IMR-90 (cell line): ENCODE results near the gene SELENOP. TPM values are rescaled to one million over a fixed set of nuclear protein-coding genes. Genes with fewer than 3 reads are reported as not detected.

ENCODE experiments used
- ATAC-seq: fragments of 200-7000 bp; cut with Tn5 transposase; 2 replicates; pipeline ENCODE4 v1.9.1; 2020; ENCODE audit warnings: low read depth, mild to moderate bottlenecking, moderate library complexity
- BruUV-seq: library from RNA; stranded (reverse); fragments of 400-500 nt; replicated peaks from 2 replicates; lab custom pipeline; 2021; lab: Mats Ljungman, UMichigan
- CTCF ChIA-PET: fragments of 300-600 bp; formaldehyde crosslinking; extraction: SDS; loops from one replicate; lab custom pipeline; 2021; ENCODE audit warnings: antibody characterized with exemption; lab: Yijun Ruan, JAX
- POLR2A ChIA-PET: fragments of 300-600 bp; sonication (Branson Sonifier 250); formaldehyde crosslinking; loops from one replicate; lab custom pipeline; 2022; ENCODE audit warnings: antibody characterized with exemption; ENCODE audit not compliant: unreplicated experiment; lab: Charles Lee
- DNase-seq: peaks from one replicate; pipeline ENCODE4 v3.0.0; 2013
- H2AFZ ChIP-seq: replicated peaks from 2 replicates; pipeline ENCODE3; 2013; ENCODE audit warnings: low read length, mild to moderate bottlenecking; ENCODE audit not compliant: poor library complexity
- H2AK5ac ChIP-seq: 2 replicates; pipeline ENCODE4 v1.6.1; 2013; ENCODE audit warnings: low read depth, low read length, inconsistent platforms
- H2AK9ac ChIP-seq: replicated peaks from 2 replicates; pipeline ENCODE3; 2013; ENCODE audit warnings: mild to moderate bottlenecking, low read depth, low read length, moderate library complexity; ENCODE audit not compliant: poor library complexity
- H2BK120ac ChIP-seq: 2 replicates; pipeline ENCODE4 v1.6.1; 2013; ENCODE audit warnings: low read depth, low read length, inconsistent platforms
- H2BK15ac ChIP-seq: 3 replicates; pipeline ENCODE4 v1.6.1; 2013; ENCODE audit warnings: low read depth, low read length, inconsistent platforms
- H2BK20ac ChIP-seq: 2 replicates; pipeline ENCODE4 v1.6.1; 2013; ENCODE audit warnings: low read depth, mild to moderate bottlenecking, inconsistent platforms, low read length, moderate library complexity
- H2BK5ac ChIP-seq: 2 replicates; pipeline ENCODE4 v1.6.1; 2013; ENCODE audit warnings: mild to moderate bottlenecking, low read depth, low read length, inconsistent platforms; ENCODE audit not compliant: poor library complexity, severe bottlenecking
- H3K14ac ChIP-seq: replicated peaks from 2 replicates; pipeline ENCODE4 v1.6.1; 2013; ENCODE audit warnings: low read depth, low read length, inconsistent platforms
- H3K18ac ChIP-seq: 2 replicates; pipeline ENCODE4 v1.6.1; 2013; ENCODE audit warnings: low read depth, low read length, control low read depth
- H3K23ac ChIP-seq: 2 replicates; pipeline ENCODE4 v1.6.1; 2013; ENCODE audit warnings: low read depth, low read length, inconsistent platforms
- H3K27ac ChIP-seq: 2 replicates; pipeline ENCODE4 v1.5.1; 2013; ENCODE audit warnings: mild to moderate bottlenecking, control low read depth, low read length; ENCODE audit not compliant: insufficient read depth
- H3K27me3 ChIP-seq: 2 replicates; pipeline ENCODE4 v1.6.1; 2013; ENCODE audit warnings: low read length; ENCODE audit not compliant: control insufficient read depth, insufficient read depth
- H3K36me3 ChIP-seq: 2 replicates; pipeline ENCODE4 v1.6.1; 2013; ENCODE audit warnings: low read length, mixed read lengths; ENCODE audit not compliant: control insufficient read depth, insufficient read depth
- H3K4ac ChIP-seq: 2 replicates; pipeline ENCODE4 v1.6.1; 2013; ENCODE audit warnings: low read depth, low read length, inconsistent platforms
- H3K4me1 ChIP-seq: 2 replicates; pipeline ENCODE4 v1.6.1; 2013; ENCODE audit warnings: low read length, mixed read lengths; ENCODE audit not compliant: control insufficient read depth, insufficient read depth
- H3K4me2 ChIP-seq: 2 replicates; pipeline ENCODE4 v1.6.1; 2013; ENCODE audit warnings: low read depth, mild to moderate bottlenecking, control low read depth, low read length, moderate library complexity
- H3K4me3 ChIP-seq: 2 replicates; pipeline ENCODE4 v1.5.1; 2013; ENCODE audit warnings: low read depth, mild to moderate bottlenecking, control low read depth, low read length, moderate library complexity; ENCODE audit not compliant: insufficient read depth
- H3K56ac ChIP-seq: 2 replicates; pipeline ENCODE4 v1.6.1; 2013; ENCODE audit warnings: low read length, inconsistent platforms; ENCODE audit not compliant: insufficient read depth; ENCODE audit errors: extremely low read depth
- H3K79me1 ChIP-seq, 2 experiments: 2 replicates each; pipeline ENCODE4 v1.6.1; 2013; ENCODE audit warnings: low read length in 2 of 2, inconsistent platforms in 1 of 2, low read depth in 1 of 2
- H3K9ac ChIP-seq: 2 replicates; pipeline ENCODE4 v1.6.1; 2013; ENCODE audit warnings: low read depth, low read length, control low read depth
- H3K9me1 ChIP-seq: 2 replicates; pipeline ENCODE4 v1.6.1; 2013; ENCODE audit warnings: low read length, inconsistent platforms; ENCODE audit not compliant: insufficient read depth
- H3K9me3 ChIP-seq: 2 replicates; pipeline ENCODE4 v1.6.1; 2013; ENCODE audit warnings: low read length; ENCODE audit not compliant: control insufficient read depth, insufficient read depth
- H4K20me1 ChIP-seq: 2 replicates; pipeline ENCODE4 v1.6.1; 2013; ENCODE audit warnings: low read length, inconsistent platforms; ENCODE audit not compliant: insufficient read depth
- H4K5ac ChIP-seq: 2 replicates; pipeline ENCODE4 v1.6.1; 2013; ENCODE audit warnings: mild to moderate bottlenecking, low read depth, low read length, control low read depth
- H4K8ac ChIP-seq, 2 experiments: 2 replicates each; pipeline ENCODE4 v1.6.1; 2013; ENCODE audit warnings: low read depth in 2 of 2, low read length in 2 of 2, control low read depth in 1 of 2, inconsistent platforms in 1 of 2
- H4K91ac ChIP-seq: 2 replicates; pipeline ENCODE4 v1.6.1; 2013; ENCODE audit warnings: low read depth, low read length, inconsistent platforms; ENCODE audit not compliant: insufficient read depth
- BHLHE40 ChIP-seq: fragments of 150-350 bp; IDR thresholded peaks from 2 replicates; pipeline ENCODE4 v1.6.1; 2016; ENCODE audit warnings: mild to moderate bottlenecking, low read depth, low read length
- CEBPB ChIP-seq: IDR thresholded peaks from 2 replicates; pipeline ENCODE4 v1.6.1; 2012; ENCODE audit warnings: low read depth, low read length, improper control_type of control experiment
- CHD1 ChIP-seq: IDR thresholded peaks from 2 replicates; pipeline ENCODE4 v1.6.1; 2012; ENCODE audit warnings: low read depth, low read length, improper control_type of control experiment
- FOS ChIP-seq: fragments of 150-350 bp; IDR thresholded peaks from 2 replicates; pipeline ENCODE4 v1.6.1; 2016; ENCODE audit warnings: low read depth, low read length
- MAFK ChIP-seq: IDR thresholded peaks from 2 replicates; pipeline ENCODE4 v1.6.1; 2012; ENCODE audit warnings: low read depth, low read length, improper control_type of control experiment
- MAZ ChIP-seq: IDR thresholded peaks from 2 replicates; pipeline ENCODE4 v1.6.1; 2012; ENCODE audit warnings: low read depth, mild to moderate bottlenecking, low read length, improper control_type of control experiment, moderate library complexity, borderline replicate concordance
- MXI1 ChIP-seq: IDR thresholded peaks from 2 replicates; pipeline ENCODE4 v1.6.1; 2012; ENCODE audit warnings: low read depth, mild to moderate bottlenecking, low read length, moderate library complexity, borderline replicate concordance
- NFE2L2 ChIP-seq: fragments of 150-350 bp; IDR thresholded peaks from 2 replicates; pipeline ENCODE4 v1.6.1; 2016; ENCODE audit warnings: low read depth, mild to moderate bottlenecking, low read length
- POLR2A ChIP-seq: IDR thresholded peaks from 2 replicates; pipeline ENCODE4 v1.6.1; 2012; ENCODE audit warnings: mild to moderate bottlenecking, low read depth, low read length
- RAD21 ChIP-seq: IDR thresholded peaks from 2 replicates; pipeline ENCODE4 v1.6.1; 2012; ENCODE audit warnings: low read length, improper control_type of control experiment
- RCOR1 ChIP-seq: IDR thresholded peaks from 2 replicates; pipeline ENCODE4 v1.6.1; 2012; ENCODE audit warnings: mild to moderate bottlenecking, low read length, improper control_type of control experiment; ENCODE audit not compliant: insufficient replicate concordance
- RFX5 ChIP-seq: IDR thresholded peaks from 2 replicates; pipeline ENCODE4 v1.8.0; 2012; ENCODE audit warnings: low read depth, mild to moderate bottlenecking, low read length, moderate library complexity
- SMC3 ChIP-seq: fragments of 150-350 bp; IDR thresholded peaks from 2 replicates; pipeline ENCODE4 v1.6.1; 2016; ENCODE audit warnings: low read depth, mild to moderate bottlenecking, antibody characterized with exemption, low read length, moderate library complexity
- WGBS, 2 experiments: methylation state at CpG; one replicate each; pipeline versions ENCODE4 v1.1.5 to v1.1.7; 2013; ENCODE audit warnings: missing lambda C conversion rate in 2 of 2; ENCODE audit not compliant: insufficient read length in 1 of 2; ENCODE audit errors: extremely low coverage in 2 of 2; 5-methylcytosine and 5-hydroxymethylcytosine counted together
- dilution Hi-C: fragments of 300-500 bp; cut with HindIII; formaldehyde crosslinking; loops from one replicate; pipeline ENCODE4 v1.14.3; 2018; ENCODE audit warnings: low sequenced_read_pairs; ENCODE audit not compliant: unreplicated experiment
- in situ Hi-C: fragments of 300-500 bp; cut with MboI; formaldehyde crosslinking; loops from 3 replicates; pipeline ENCODE4 v1.14.3; 2019; ENCODE audit warnings: low sequenced_read_pairs, inconsistent platforms, mixed read lengths
- intact Hi-C: fragments of 100-400 bp; cut with micrococcal nuclease; formaldehyde crosslinking; loops from 2 replicates; pipeline ENCODE4 v1.10.0; 2022
- polyA plus RNA-seq, 3 experiments: library from polyadenylated mRNA; depleted of rRNA; stranded (reverse); fragments of >200 nt; gene quantifications; 2 replicates each; pipeline ENCODE4 v1.2.3, GENCODE V29; 2012; ENCODE audit warnings: low replicate concordance in 1 of 3
- total RNA-seq: library from RNA; depleted of rRNA; stranded (reverse); fragments of >200 nt; gene quantifications from 2 replicates; pipeline ENCODE4 v1.2.3, GENCODE V29; 2012
- TF ChIP-seq, protein P1 (sequence below): conservative IDR thresholded peaks from 2 replicates; pipeline ENCODE4 v1.5.1; 2012; ENCODE audit warnings: mild to moderate bottlenecking, low read depth, low read length, improper control_type of control experiment
- TF ChIP-seq, protein P2 (sequence below): fragments of 150-350 bp; IDR thresholded peaks from 2 replicates; pipeline ENCODE4 v1.6.1; 2016; ENCODE audit warnings: low read depth, mild to moderate bottlenecking, low read length, moderate library complexity, borderline replicate concordance
- TF ChIP-seq, protein P3 (sequence below): fragments of 150-350 bp; IDR thresholded peaks from 2 replicates; pipeline ENCODE4 v1.6.1; 2017; ENCODE audit warnings: mild to moderate bottlenecking, antibody characterized with exemption, low read length, low read depth

Gene SELENOP
- total and polyA plus RNA-seq, 2 of the 4 experiments (the other 2 are of a cell fraction), result 0.55 to 1.1 TPM

DNA sequence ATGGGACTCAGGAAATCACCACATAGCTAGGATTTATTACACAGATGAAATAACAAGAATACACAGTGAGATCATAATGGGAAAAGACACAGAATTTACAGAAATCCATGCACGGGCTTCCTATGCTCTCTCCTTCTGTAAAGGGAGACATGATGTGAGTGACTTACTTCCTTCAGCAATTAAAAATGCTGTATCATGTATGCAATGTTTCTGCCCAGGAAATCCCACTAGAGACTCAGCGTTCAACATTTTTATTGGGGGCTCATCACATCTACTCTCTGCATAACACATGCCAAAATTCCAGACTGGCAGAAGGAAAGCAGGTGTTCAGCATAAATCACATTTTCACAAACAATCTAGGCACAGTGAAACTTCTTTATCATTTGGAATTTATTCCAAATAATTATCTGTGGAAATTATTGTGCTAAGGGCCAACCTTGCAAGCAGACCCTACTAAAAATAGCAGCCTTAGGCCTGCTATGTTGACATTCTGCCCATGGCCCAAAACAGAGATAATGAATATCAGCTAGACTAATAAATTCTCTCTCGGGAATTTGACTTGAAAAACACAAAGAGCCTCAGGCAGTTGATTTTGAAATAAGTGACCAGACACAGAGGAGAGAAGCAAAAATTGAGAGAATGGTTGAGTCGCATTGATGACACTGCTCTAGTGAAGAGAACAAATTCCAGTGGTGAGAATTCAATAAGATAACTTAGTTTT, 31.4 kb upstream of the SELENOP start:
- Histone ChIP-seq H3K4me1 (peaks cover 4% of the 10 kb centered on the region; the same call in 1 of the 2 replicates), H2AFZ (no peak overlapping the region), H3K4me2 (no peak overlapping the region), H3K23ac (no peak overlapping the region), H3K79me1 (no peaks in the 10 kb centered on the region), H3K56ac (no peak overlapping the region), H2BK15ac (no peak overlapping the region), H3K14ac (no peak overlapping the region), H4K91ac (no peak overlapping the region), H3K27ac (no peak overlapping the region), H3K27me3 (no peaks in the 10 kb centered on the region), H3K9ac (no peak overlapping the region), H3K36me3 (no peaks in the 10 kb centered on the region), H4K20me1 (no peaks in the 10 kb centered on the region), H2BK5ac (no peak overlapping the region), H2AK5ac (no peak overlapping the region), H3K9me1 (no peaks in the 10 kb centered on the region), H3K18ac (no peak overlapping the region), H4K8ac (no peak overlapping the region), H3K4me3 (no peak overlapping the region), H2AK9ac (no peak overlapping the region), H4K5ac (no peak overlapping the region), H3K9me3 (no peaks in the 10 kb centered on the region), H3K4ac (no peak overlapping the region), H2BK120ac (no peak overlapping the region), H2BK20ac (no peak overlapping the region)
- in situ Hi-C loops, result no loop called here
- ChIA-PET POLR2A (no interaction called here), CTCF (no interaction called here)
- WGBS, 2 experiments, result no CpG with 5 or more reads among the region's 4 CpGs
- dilution Hi-C loops, result no loop called here
- no TSS peak for BruUV-seq
- intact Hi-C loops, result no loop called here
- ATAC-seq, result no peak
- TF ChIP-seq POLR2A (no peak), MAFK (no peak), SMC3 (no peak), MXI1 (no peak), CHD1 (no peak), MAZ (no peak), RAD21 (no peak), RFX5 (no peak), NFE2L2 (no peak), RCOR1 (no peak), CEBPB (no peak), BHLHE40 (no peak), FOS (no peak)
- TF ChIP-seq, protein P1, sequence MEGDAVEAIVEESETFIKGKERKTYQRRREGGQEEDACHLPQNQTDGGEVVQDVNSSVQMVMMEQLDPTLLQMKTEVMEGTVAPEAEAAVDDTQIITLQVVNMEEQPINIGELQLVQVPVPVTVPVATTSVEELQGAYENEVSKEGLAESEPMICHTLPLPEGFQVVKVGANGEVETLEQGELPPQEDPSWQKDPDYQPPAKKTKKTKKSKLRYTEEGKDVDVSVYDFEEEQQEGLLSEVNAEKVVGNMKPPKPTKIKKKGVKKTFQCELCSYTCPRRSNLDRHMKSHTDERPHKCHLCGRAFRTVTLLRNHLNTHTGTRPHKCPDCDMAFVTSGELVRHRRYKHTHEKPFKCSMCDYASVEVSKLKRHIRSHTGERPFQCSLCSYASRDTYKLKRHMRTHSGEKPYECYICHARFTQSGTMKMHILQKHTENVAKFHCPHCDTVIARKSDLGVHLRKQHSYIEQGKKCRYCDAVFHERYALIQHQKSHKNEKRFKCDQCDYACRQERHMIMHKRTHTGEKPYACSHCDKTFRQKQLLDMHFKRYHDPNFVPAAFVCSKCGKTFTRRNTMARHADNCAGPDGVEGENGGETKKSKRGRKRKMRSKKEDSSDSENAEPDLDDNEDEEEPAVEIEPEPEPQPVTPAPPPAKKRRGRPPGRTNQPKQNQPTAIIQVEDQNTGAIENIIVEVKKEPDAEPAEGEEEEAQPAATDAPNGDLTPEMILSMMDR, result no peak
- TF ChIP-seq, protein P2, sequence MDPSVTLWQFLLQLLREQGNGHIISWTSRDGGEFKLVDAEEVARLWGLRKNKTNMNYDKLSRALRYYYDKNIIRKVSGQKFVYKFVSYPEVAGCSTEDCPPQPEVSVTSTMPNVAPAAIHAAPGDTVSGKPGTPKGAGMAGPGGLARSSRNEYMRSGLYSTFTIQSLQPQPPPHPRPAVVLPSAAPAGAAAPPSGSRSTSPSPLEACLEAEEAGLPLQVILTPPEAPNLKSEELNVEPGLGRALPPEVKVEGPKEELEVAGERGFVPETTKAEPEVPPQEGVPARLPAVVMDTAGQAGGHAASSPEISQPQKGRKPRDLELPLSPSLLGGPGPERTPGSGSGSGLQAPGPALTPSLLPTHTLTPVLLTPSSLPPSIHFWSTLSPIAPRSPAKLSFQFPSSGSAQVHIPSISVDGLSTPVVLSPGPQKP, result no peak
- TF ChIP-seq, protein P3, sequence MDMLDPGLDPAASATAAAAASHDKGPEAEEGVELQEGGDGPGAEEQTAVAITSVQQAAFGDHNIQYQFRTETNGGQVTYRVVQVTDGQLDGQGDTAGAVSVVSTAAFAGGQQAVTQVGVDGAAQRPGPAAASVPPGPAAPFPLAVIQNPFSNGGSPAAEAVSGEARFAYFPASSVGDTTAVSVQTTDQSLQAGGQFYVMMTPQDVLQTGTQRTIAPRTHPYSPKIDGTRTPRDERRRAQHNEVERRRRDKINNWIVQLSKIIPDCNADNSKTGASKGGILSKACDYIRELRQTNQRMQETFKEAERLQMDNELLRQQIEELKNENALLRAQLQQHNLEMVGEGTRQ, result no peak
- no peak for DNase-seq
